HEK293 (cell line): Measurements from ENCODE around the gene IER2.

Source experiments
- CTCF ChIA-PET: fragments of 350-600 bp; formaldehyde crosslinking; extraction: SDS; loops from one replicate; lab custom pipeline; 2021; ENCODE audit warnings: antibody characterized with exemption; lab: Yijun Ruan, JAX
- POLR2A ChIA-PET: fragments of 300-600 bp; formaldehyde crosslinking; extraction: SDS; loops from one replicate; lab custom pipeline; 2020; ENCODE audit warnings: antibody characterized with exemption, inconsistent platforms; lab: Yijun Ruan, JAX
- H3K27ac ChIP-seq: fragments of 200-500 bp; sonication (Bioruptor generic); 2 replicates; pipeline ENCODE4 v1.5.1; 2014; ENCODE audit warnings: low read depth, low read length, control low read depth, inconsistent platforms; ENCODE audit errors: extremely low read depth
- H3K36me3 ChIP-seq, 2 experiments: fragments of 200-500 bp in 1 of 2; sonication (Bioruptor generic) in 1 of 2; 1 replicate in 1 of 2; 2 replicates in 1 of 2; pipeline ENCODE4 v1.5.1; 2014 to 2017; ENCODE audit warnings: inconsistent platforms in 2 of 2, low read length in 2 of 2; ENCODE audit not compliant: control insufficient read depth in 2 of 2, insufficient read depth in 1 of 2
- H3K4me1 ChIP-seq: fragments of 200-500 bp; sonication (Bioruptor generic); 2 replicates; pipeline ENCODE4 v1.5.1; 2014; ENCODE audit warnings: mild to moderate bottlenecking, low read length, inconsistent platforms; ENCODE audit not compliant: control insufficient read depth, insufficient read depth
- H3K4me3 ChIP-seq: 2 replicates; pipeline ENCODE4 v1.5.1; 2011; ENCODE audit warnings: low read depth, mild to moderate bottlenecking, control low read depth, low read length, moderate library complexity
- H3K9me3 ChIP-seq: fragments of 200-500 bp; sonication (Bioruptor generic); 2 replicates; pipeline ENCODE4 v1.5.1; 2014; ENCODE audit warnings: low read depth, low read length, inconsistent platforms; ENCODE audit not compliant: control insufficient read depth, insufficient read depth
- GLI2 ChIP-seq: fragments of 450-650 bp; formaldehyde crosslinking; IDR thresholded peaks from 2 replicates; pipeline ENCODE4; 2017; ENCODE audit warnings: missing biosample characterization, missing genetic modification characterization, low read depth, borderline replicate concordance
- GLIS2 ChIP-seq: fragments of 450-650 bp; formaldehyde crosslinking; IDR thresholded peaks from 2 replicates; pipeline ENCODE4 v1.5.1; 2016; ENCODE audit warnings: missing biosample characterization, missing genetic modification characterization
- HOXA7 ChIP-seq: sonication (generic); formaldehyde crosslinking; IDR thresholded peaks from 2 replicates; pipeline ENCODE4 v1.8.1; 2022; ENCODE audit warnings: missing genetic modification reagents, borderline replicate concordance
- IKZF3 ChIP-seq: fragments of 450-650 bp; IDR thresholded peaks from 2 replicates; pipeline ENCODE4 v1.5.0; 2018; ENCODE audit warnings: missing biosample characterization, mild to moderate bottlenecking, missing genetic modification characterization, moderate library complexity
- KLF16 ChIP-seq: fragments of 450-650 bp; formaldehyde crosslinking; IDR thresholded peaks from 2 replicates; pipeline ENCODE4 v1.5.1; 2017; ENCODE audit warnings: missing biosample characterization, missing genetic modification characterization
- PRDM1 ChIP-seq: fragments of 450-650 bp; formaldehyde crosslinking; IDR thresholded peaks from 2 replicates; pipeline ENCODE4; 2016; ENCODE audit warnings: missing biosample characterization, missing genetic modification characterization
- SALL2 ChIP-seq: fragments of 450-650 bp; formaldehyde crosslinking; IDR thresholded peaks from 2 replicates; pipeline ENCODE4 v1.5.0; 2017; ENCODE audit warnings: missing biosample characterization, mild to moderate bottlenecking, missing genetic modification characterization, borderline replicate concordance
- SP7 ChIP-seq: fragments of 450-650 bp; formaldehyde crosslinking; IDR thresholded peaks from 2 replicates; pipeline ENCODE4 v1.5.1; 2016; ENCODE audit warnings: missing biosample characterization, missing genetic modification characterization
- ZNF239 ChIP-seq: fragments of 450-650 bp; formaldehyde crosslinking; IDR thresholded peaks from 2 replicates; pipeline ENCODE4 v1.5.1; 2016; ENCODE audit warnings: missing biosample characterization, missing genetic modification characterization
- ZNF266 ChIP-seq: fragments of 450-650 bp; formaldehyde crosslinking; IDR thresholded peaks from 2 replicates; pipeline ENCODE4 v1.5.1; 2016; ENCODE audit warnings: missing biosample characterization, missing genetic modification characterization, low read depth
- ZNF341 ChIP-seq: fragments of 450-650 bp; formaldehyde crosslinking; IDR thresholded peaks from 2 replicates; pipeline ENCODE4; 2016; ENCODE audit warnings: low read depth, missing biosample characterization, missing genetic modification characterization
- ZNF426 ChIP-seq: fragments of 450-650 bp; formaldehyde crosslinking; IDR thresholded peaks from 2 replicates; pipeline ENCODE4 v1.5.1; 2017; ENCODE audit warnings: missing biosample characterization, missing genetic modification characterization, mild to moderate bottlenecking, inconsistent platforms, moderate library complexity
- ZNF473 ChIP-seq: fragments of 450-650 bp; formaldehyde crosslinking; IDR thresholded peaks from 2 replicates; pipeline ENCODE4 v1.5.1; 2017; ENCODE audit warnings: missing biosample characterization, missing genetic modification characterization
- ZNF544 ChIP-seq: fragments of 450-650 bp; formaldehyde crosslinking; IDR thresholded peaks from 2 replicates; pipeline ENCODE4 v1.5.0; 2017; ENCODE audit warnings: missing biosample characterization, missing genetic modification characterization
- ZNF558 ChIP-seq: fragments of 450-650 bp; formaldehyde crosslinking; IDR thresholded peaks from 2 replicates; pipeline ENCODE4 v1.5.1; 2016; ENCODE audit warnings: missing biosample characterization, missing genetic modification characterization
- ZNF585B ChIP-seq: fragments of 450-650 bp; formaldehyde crosslinking; IDR thresholded peaks from 2 replicates; pipeline ENCODE4 v1.5.1; 2016; ENCODE audit warnings: missing biosample characterization, missing genetic modification characterization
- ZNF596 ChIP-seq: fragments of 450-650 bp; IDR thresholded peaks from 2 replicates; pipeline ENCODE4 v1.5.0; 2018; ENCODE audit warnings: missing biosample characterization, mild to moderate bottlenecking, missing genetic modification characterization, moderate library complexity
- ZNF629 ChIP-seq: fragments of 450-650 bp; formaldehyde crosslinking; IDR thresholded peaks from 2 replicates; pipeline ENCODE4 v1.5.1; 2017; ENCODE audit warnings: missing biosample characterization, missing genetic modification characterization
- ZNF658 ChIP-seq: fragments of 450-650 bp; formaldehyde crosslinking; IDR thresholded peaks from 2 replicates; pipeline ENCODE4; 2016; ENCODE audit warnings: missing biosample characterization, missing genetic modification characterization
- ZNF76 ChIP-seq: fragments of 450-650 bp; formaldehyde crosslinking; IDR thresholded peaks from 2 replicates; pipeline ENCODE4; 2016; ENCODE audit warnings: low read depth, missing biosample characterization, missing genetic modification characterization, borderline replicate concordance
- ZNF768 ChIP-seq: fragments of 450-650 bp; formaldehyde crosslinking; IDR thresholded peaks from 2 replicates; pipeline ENCODE4 v1.5.1; 2018; ENCODE audit warnings: missing biosample characterization, mild to moderate bottlenecking, missing genetic modification characterization
- TF ChIP-seq, protein P1 (sequence below): fragments of 450-650 bp; formaldehyde crosslinking; IDR thresholded peaks from 2 replicates; pipeline ENCODE4 v1.5.0; 2017; ENCODE audit warnings: missing biosample characterization, missing genetic modification characterization, borderline replicate concordance
- TF ChIP-seq, protein P2 (sequence below): fragments of 450-650 bp; formaldehyde crosslinking; IDR thresholded peaks from 2 replicates; pipeline ENCODE4 v1.5.1; 2016; ENCODE audit warnings: missing biosample characterization, missing genetic modification characterization, low read depth
- TF ChIP-seq, protein P3 (sequence below): fragments of 450-650 bp; formaldehyde crosslinking; IDR thresholded peaks from 2 replicates; pipeline ENCODE4 v1.5.1; 2016; ENCODE audit warnings: missing biosample characterization, missing genetic modification characterization
- TF ChIP-seq, protein P4 (sequence below): fragments of 450-650 bp; formaldehyde crosslinking; IDR thresholded peaks from 2 replicates; pipeline ENCODE4 v1.5.1; 2016; ENCODE audit warnings: missing biosample characterization, missing genetic modification characterization
- TF ChIP-seq, protein P5 (sequence below): fragments of 450-650 bp; formaldehyde crosslinking; IDR thresholded peaks from 2 replicates; pipeline ENCODE4 v1.5.1; 2016; ENCODE audit warnings: missing biosample characterization, missing genetic modification characterization

The IER2 gene, protein sequence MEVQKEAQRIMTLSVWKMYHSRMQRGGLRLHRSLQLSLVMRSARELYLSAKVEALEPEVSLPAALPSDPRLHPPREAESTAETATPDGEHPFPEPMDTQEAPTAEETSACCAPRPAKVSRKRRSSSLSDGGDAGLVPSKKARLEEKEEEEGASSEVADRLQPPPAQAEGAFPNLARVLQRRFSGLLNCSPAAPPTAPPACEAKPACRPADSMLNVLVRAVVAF

DNA sequence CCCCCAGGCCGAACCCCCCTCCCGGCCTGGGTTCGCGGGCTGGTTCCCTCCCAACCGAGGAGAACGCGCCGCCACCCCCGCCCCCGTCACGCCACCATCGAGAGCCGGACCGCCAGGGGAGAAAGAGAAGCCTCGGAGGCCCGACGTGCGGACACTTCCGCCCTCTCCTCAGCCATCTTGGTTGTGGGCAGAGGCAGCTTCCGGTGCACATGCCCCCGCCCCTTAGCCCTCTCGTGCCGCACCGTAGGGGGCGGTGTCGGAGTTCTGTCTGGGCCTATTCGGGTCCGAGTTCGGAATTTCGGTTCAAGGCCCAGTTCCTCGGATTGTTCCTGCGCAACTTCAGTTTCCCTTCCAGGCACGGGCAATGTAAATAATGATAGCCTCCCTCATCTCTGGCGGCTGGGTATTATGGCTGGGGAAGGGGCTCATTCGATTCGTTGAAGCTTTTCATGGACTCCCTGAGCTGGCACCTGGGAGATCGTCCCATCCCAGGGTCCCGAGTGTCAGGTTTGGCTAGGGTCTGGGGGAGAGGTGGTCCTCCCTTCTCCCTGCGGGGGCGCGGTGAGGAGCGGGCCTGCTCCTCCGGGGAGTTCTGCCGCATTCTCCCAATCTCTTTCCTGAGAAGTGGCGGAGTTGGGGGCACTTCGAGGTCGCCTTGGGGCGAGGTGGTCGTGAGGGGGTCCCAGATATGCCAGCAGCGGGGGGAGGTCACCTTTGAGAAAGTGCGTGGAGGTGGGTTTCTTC is at the start of gene IER2, which contains the start of gene STX10:
Gene IER2, plus strand, starts transcription at position 225 of the 744 bp plus-strand sequence. CDS start 2,776 bp downstream, outside the sequence.
Gene STX10, minus strand, starts transcription at position 189 of the 744 bp plus-strand sequence. CDS start 202 bp downstream, outside the sequence.
- Histone ChIP-seq H3K9me3 (no peaks in the 10 kb centered on the region), H3K36me3 (peaks cover 3 to 12% of the 10 kb centered on the region in 2 experiments; a peak in 2 of 3 replicates), H3K4me1 (peaks cover 8% of the 10 kb centered on the region), H3K4me3 (peak within 1 kb of the TSS; percentile 83), H3K27ac (peak within 1 kb of the TSS; percentile 86)
- POLR2A ChIA-PET = interaction anchor here (0.6 to 2.8 kb wide), 11 partner anchors 12 to 95 kb away, joined by 3 to 27 read pairs (median 3); partner anchors contain the start of gene NACC1
- CTCF ChIA-PET = interaction anchor here (0.5 to 1.7 kb wide), 5 partner anchors 35 to 215 kb away, joined by 3 to 5 read pairs (median 4); no protein-coding TSS in a partner anchor
- TF ChIP-seq KLF16 (tag by site-specific recombination) (peak; percentile 87), HOXA7 (no peak), SALL2 (tag by site-specific recombination) (no peak), ZNF341 (tag by site-specific recombination) (no peak), GLIS2 (tag by site-specific recombination) (no peak; the same call in 1 of the 2 replicates), ZNF558 (no peak), ZNF658 (tag by site-specific recombination) (no peak), ZNF473 (tag by site-specific recombination) (no peak), PRDM1 (tag by site-specific recombination) (no peak), ZNF426 (tag by site-specific recombination) (no peak), IKZF3 (tag by site-specific recombination) (no peak), ZNF266 (tag by site-specific recombination) (no peak), ZNF76 (tag by site-specific recombination) (peak; percentile 84), ZNF596 (tag by site-specific recombination) (no peak), ZNF629 (tag by site-specific recombination) (peak; percentile 86; the same call in 1 of the 2 replicates), SP7 (tag by site-specific recombination) (peak; percentile 53; the same call in 1 of the 2 replicates), ZNF239 (no peak), ZNF585B (no peak), ZNF544 (tag by site-specific recombination) (no peak), GLI2 (tag by site-specific recombination) (no peak), ZNF768 (no peak)
- TF ChIP-seq, protein P1, sequence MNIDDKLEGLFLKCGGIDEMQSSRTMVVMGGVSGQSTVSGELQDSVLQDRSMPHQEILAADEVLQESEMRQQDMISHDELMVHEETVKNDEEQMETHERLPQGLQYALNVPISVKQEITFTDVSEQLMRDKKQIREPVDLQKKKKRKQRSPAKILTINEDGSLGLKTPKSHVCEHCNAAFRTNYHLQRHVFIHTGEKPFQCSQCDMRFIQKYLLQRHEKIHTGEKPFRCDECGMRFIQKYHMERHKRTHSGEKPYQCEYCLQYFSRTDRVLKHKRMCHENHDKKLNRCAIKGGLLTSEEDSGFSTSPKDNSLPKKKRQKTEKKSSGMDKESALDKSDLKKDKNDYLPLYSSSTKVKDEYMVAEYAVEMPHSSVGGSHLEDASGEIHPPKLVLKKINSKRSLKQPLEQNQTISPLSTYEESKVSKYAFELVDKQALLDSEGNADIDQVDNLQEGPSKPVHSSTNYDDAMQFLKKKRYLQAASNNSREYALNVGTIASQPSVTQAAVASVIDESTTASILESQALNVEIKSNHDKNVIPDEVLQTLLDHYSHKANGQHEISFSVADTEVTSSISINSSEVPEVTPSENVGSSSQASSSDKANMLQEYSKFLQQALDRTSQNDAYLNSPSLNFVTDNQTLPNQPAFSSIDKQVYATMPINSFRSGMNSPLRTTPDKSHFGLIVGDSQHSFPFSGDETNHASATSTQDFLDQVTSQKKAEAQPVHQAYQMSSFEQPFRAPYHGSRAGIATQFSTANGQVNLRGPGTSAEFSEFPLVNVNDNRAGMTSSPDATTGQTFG (tag by site-specific recombination) = no peak
- TF ChIP-seq, protein P2, sequence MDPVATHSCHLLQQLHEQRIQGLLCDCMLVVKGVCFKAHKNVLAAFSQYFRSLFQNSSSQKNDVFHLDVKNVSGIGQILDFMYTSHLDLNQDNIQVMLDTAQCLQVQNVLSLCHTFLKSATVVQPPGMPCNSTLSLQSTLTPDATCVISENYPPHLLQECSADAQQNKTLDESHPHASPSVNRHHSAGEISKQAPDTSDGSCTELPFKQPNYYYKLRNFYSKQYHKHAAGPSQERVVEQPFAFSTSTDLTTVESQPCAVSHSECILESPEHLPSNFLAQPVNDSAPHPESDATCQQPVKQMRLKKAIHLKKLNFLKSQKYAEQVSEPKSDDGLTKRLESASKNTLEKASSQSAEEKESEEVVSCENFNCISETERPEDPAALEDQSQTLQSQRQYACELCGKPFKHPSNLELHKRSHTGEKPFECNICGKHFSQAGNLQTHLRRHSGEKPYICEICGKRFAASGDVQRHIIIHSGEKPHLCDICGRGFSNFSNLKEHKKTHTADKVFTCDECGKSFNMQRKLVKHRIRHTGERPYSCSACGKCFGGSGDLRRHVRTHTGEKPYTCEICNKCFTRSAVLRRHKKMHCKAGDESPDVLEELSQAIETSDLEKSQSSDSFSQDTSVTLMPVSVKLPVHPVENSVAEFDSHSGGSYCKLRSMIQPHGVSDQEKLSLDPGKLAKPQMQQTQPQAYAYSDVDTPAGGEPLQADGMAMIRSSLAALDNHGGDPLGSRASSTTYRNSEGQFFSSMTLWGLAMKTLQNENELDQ (tag by site-specific recombination) = no peak
- TF ChIP-seq, protein P3, sequence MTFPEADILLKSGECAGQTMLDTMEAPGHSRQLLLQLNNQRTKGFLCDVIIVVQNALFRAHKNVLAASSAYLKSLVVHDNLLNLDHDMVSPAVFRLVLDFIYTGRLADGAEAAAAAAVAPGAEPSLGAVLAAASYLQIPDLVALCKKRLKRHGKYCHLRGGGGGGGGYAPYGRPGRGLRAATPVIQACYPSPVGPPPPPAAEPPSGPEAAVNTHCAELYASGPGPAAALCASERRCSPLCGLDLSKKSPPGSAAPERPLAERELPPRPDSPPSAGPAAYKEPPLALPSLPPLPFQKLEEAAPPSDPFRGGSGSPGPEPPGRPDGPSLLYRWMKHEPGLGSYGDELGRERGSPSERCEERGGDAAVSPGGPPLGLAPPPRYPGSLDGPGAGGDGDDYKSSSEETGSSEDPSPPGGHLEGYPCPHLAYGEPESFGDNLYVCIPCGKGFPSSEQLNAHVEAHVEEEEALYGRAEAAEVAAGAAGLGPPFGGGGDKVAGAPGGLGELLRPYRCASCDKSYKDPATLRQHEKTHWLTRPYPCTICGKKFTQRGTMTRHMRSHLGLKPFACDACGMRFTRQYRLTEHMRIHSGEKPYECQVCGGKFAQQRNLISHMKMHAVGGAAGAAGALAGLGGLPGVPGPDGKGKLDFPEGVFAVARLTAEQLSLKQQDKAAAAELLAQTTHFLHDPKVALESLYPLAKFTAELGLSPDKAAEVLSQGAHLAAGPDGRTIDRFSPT = no peak
- TF ChIP-seq, protein P4, sequence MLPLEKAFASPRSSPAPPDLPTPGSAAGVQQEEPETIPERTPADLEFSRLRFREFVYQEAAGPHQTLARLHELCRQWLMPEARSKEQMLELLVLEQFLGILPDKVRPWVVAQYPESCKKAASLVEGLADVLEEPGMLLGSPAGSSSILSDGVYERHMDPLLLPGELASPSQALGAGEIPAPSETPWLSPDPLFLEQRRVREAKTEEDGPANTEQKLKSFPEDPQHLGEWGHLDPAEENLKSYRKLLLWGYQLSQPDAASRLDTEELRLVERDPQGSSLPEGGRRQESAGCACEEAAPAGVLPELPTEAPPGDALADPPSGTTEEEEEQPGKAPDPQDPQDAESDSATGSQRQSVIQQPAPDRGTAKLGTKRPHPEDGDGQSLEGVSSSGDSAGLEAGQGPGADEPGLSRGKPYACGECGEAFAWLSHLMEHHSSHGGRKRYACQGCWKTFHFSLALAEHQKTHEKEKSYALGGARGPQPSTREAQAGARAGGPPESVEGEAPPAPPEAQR (tag by site-specific recombination) = no peak
- TF ChIP-seq, protein P5, sequence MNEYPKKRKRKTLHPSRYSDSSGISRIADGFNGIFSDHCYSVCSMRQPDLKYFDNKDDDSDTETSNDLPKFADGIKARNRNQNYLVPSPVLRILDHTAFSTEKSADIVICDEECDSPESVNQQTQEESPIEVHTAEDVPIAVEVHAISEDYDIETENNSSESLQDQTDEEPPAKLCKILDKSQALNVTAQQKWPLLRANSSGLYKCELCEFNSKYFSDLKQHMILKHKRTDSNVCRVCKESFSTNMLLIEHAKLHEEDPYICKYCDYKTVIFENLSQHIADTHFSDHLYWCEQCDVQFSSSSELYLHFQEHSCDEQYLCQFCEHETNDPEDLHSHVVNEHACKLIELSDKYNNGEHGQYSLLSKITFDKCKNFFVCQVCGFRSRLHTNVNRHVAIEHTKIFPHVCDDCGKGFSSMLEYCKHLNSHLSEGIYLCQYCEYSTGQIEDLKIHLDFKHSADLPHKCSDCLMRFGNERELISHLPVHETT = peak; percentile 76; the same call in 1 of the 2 replicates
